Neural cell (in vitro differentiated cells): Measurements from ENCODE around the gene OR1K1.

ENCODE experiments used
- EZH2 ChIP-seq: fragments of 200-600, 300-800 bp; shearing (Covaris generic), sonication (generic); IDR thresholded peaks from 2 replicates; pipeline ENCODE4 v1.6.1; 2014; ENCODE audit warnings: antibody characterized with exemption, low read length, borderline replicate concordance, mild to moderate bottlenecking; ENCODE audit not compliant: insufficient read depth, poor library complexity, severe bottlenecking
- MXI1 ChIP-seq: fragments of 450-650 bp; conservative IDR thresholded peaks from 2 replicates; pipeline ENCODE4 v1.6.1; 2014; ENCODE audit warnings: antibody characterized with exemption, mild to moderate bottlenecking; ENCODE audit not compliant: poor library complexity, severe bottlenecking
- POLR2AphosphoS5 ChIP-seq: IDR thresholded peaks from 2 replicates; pipeline ENCODE4 v1.6.1; 2012
- RAD21 ChIP-seq: fragments of 450-650 bp; conservative IDR thresholded peaks from 2 replicates; pipeline ENCODE4 v1.6.1; 2014; ENCODE audit warnings: antibody characterized with exemption, mild to moderate bottlenecking, moderate library complexity
- SMC3 ChIP-seq: fragments of 450-650 bp; conservative IDR thresholded peaks from 2 replicates; pipeline ENCODE4 v1.6.1; 2014; ENCODE audit warnings: antibody characterized with exemption, mild to moderate bottlenecking, moderate library complexity; ENCODE audit not compliant: poor library complexity
- TF ChIP-seq, protein P1 (sequence below): fragments of 450-650 bp; IDR thresholded peaks from 2 replicates; pipeline ENCODE4 v1.5.1; 2014; ENCODE audit warnings: antibody characterized with exemption, mild to moderate bottlenecking, moderate library complexity; ENCODE audit not compliant: poor library complexity, severe bottlenecking
- TF ChIP-seq, protein P2 (sequence below): IDR thresholded peaks from 2 replicates; pipeline ENCODE4 v1.6.1; 2012; ENCODE audit warnings: borderline replicate concordance

DNA sequence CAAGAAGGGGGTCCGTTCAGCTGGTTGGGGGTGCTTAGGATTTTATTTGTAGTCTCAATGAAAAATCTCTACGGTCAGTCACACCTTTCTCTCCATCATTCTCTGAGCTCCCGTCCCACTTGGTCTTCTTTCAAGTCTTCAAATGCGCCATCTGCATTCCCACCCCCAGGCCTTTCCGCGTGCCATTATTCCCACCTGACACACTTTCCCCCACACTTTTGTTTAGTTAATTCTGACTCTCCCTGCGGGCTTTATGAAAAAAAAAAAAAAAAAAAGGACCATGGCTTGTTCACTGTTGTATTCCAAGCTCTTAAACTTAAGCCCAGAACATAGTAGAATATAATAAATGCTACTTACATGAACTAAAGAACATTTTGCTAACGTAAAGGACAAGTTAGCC is 22.9 kb upstream of the OR1K1 start:
- no peak for TF ChIP-seq EZH2
- TF ChIP-seq POLR2AphosphoS5: no peak
- TF ChIP-seq, protein P1, sequence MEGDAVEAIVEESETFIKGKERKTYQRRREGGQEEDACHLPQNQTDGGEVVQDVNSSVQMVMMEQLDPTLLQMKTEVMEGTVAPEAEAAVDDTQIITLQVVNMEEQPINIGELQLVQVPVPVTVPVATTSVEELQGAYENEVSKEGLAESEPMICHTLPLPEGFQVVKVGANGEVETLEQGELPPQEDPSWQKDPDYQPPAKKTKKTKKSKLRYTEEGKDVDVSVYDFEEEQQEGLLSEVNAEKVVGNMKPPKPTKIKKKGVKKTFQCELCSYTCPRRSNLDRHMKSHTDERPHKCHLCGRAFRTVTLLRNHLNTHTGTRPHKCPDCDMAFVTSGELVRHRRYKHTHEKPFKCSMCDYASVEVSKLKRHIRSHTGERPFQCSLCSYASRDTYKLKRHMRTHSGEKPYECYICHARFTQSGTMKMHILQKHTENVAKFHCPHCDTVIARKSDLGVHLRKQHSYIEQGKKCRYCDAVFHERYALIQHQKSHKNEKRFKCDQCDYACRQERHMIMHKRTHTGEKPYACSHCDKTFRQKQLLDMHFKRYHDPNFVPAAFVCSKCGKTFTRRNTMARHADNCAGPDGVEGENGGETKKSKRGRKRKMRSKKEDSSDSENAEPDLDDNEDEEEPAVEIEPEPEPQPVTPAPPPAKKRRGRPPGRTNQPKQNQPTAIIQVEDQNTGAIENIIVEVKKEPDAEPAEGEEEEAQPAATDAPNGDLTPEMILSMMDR: no peak
- TF ChIP-seq, protein P2, sequence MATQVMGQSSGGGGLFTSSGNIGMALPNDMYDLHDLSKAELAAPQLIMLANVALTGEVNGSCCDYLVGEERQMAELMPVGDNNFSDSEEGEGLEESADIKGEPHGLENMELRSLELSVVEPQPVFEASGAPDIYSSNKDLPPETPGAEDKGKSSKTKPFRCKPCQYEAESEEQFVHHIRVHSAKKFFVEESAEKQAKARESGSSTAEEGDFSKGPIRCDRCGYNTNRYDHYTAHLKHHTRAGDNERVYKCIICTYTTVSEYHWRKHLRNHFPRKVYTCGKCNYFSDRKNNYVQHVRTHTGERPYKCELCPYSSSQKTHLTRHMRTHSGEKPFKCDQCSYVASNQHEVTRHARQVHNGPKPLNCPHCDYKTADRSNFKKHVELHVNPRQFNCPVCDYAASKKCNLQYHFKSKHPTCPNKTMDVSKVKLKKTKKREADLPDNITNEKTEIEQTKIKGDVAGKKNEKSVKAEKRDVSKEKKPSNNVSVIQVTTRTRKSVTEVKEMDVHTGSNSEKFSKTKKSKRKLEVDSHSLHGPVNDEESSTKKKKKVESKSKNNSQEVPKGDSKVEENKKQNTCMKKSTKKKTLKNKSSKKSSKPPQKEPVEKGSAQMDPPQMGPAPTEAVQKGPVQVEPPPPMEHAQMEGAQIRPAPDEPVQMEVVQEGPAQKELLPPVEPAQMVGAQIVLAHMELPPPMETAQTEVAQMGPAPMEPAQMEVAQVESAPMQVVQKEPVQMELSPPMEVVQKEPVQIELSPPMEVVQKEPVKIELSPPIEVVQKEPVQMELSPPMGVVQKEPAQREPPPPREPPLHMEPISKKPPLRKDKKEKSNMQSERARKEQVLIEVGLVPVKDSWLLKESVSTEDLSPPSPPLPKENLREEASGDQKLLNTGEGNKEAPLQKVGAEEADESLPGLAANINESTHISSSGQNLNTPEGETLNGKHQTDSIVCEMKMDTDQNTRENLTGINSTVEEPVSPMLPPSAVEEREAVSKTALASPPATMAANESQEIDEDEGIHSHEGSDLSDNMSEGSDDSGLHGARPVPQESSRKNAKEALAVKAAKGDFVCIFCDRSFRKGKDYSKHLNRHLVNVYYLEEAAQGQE: no peak
- no peak for TF ChIP-seq MXI1
- TF ChIP-seq RAD21: no peak
- TF ChIP-seq SMC3: no peak
